Osteoblast (primary cell): ENCODE data around the gene ADGRD2. TPM values are rescaled to one million over a fixed set of nuclear protein-coding genes. Genes with fewer than 3 reads are reported as not detected.
A peak's percentile ranks its signal among the peaks of the same experiment; 100 is the strongest.

ENCODE experiments used
- DNase-seq: peaks from one replicate; pipeline ENCODE4 v3.0.0; 2011; ENCODE audit warnings: low spot score, mixed read lengths; ENCODE audit not compliant: insufficient read length; ENCODE audit errors: missing footprints
- H2AFZ ChIP-seq: 2 replicates; pipeline ENCODE4 v1.6.0; 2011; ENCODE audit warnings: mild to moderate bottlenecking, low read length
- H3K27ac ChIP-seq: 2 replicates; pipeline ENCODE4 v1.5.1; 2011; ENCODE audit warnings: mild to moderate bottlenecking, low read depth, low read length, moderate library complexity
- H3K27me3 ChIP-seq: 2 replicates; pipeline ENCODE4 v1.6.0; 2012; ENCODE audit warnings: mild to moderate bottlenecking, control low read depth, inconsistent platforms, low read length, moderate library complexity; ENCODE audit not compliant: insufficient read depth
- H3K36me3 ChIP-seq: 2 replicates; pipeline ENCODE4 v1.5.1; 2011; ENCODE audit warnings: mild to moderate bottlenecking, low read length, control low read depth, moderate library complexity; ENCODE audit not compliant: insufficient read depth
- H3K4me1 ChIP-seq: 2 replicates; pipeline ENCODE4 v1.5.1; 2011; ENCODE audit warnings: mild to moderate bottlenecking, low read length, control low read depth, moderate library complexity; ENCODE audit not compliant: insufficient read depth
- H3K4me2 ChIP-seq: 2 replicates; pipeline ENCODE4 v1.6.0; 2011; ENCODE audit warnings: mild to moderate bottlenecking, low read length; ENCODE audit not compliant: insufficient read depth
- H3K4me3 ChIP-seq: fragments of 200-600 bp; sonication (generic); 3 replicates; pipeline ENCODE4 v1.5.1; 2012; ENCODE audit warnings: mild to moderate bottlenecking, low read length, inconsistent platforms; ENCODE audit not compliant: insufficient read depth
- H3K79me2 ChIP-seq: 2 replicates; pipeline ENCODE4 v1.6.0; 2012; ENCODE audit warnings: mild to moderate bottlenecking, low read length, control low read depth, inconsistent platforms; ENCODE audit not compliant: insufficient read depth
- H3K9me3 ChIP-seq: 2 replicates; pipeline ENCODE4 v1.5.1; 2011; ENCODE audit warnings: low read depth, low read length, control low read depth
- H4K20me1 ChIP-seq: 2 replicates; pipeline ENCODE4 v1.6.0; 2012; ENCODE audit warnings: mild to moderate bottlenecking, low read length, control low read depth; ENCODE audit not compliant: insufficient read depth
- total RNA-seq: library from RNA; depleted of rRNA; stranded (reverse); fragments of >200 nt; gene quantifications from 2 replicates; pipeline ENCODE4 v1.2.3, GENCODE V29; 2012
- TF ChIP-seq, protein P1 (sequence below): IDR thresholded peaks from 2 replicates; pipeline ENCODE4 v1.5.1; 2011; ENCODE audit warnings: mild to moderate bottlenecking, low read depth, low read length, moderate library complexity; ENCODE audit errors: extremely low read depth

Gene ADGRD2
- total RNA-seq, 1 donor, result not detected

DNA sequence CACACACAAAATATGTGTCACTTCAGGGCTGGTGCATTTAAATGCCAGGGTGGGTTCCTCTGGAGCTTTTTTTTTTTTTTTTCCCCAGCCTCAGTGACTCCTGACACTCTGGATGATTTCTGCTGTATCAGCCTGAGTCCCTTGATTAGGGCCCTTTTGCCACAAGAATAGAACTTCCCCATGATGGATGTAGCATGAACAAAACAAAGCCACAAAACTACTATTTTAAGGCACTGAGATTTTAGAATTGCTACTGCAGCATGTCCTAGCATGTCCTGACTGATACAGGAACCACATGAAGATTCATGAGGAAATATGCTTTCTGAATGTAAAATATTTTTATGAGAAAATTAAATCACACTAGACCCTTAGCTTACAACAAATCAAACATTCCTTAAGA, 13.9 kb upstream of the ADGRD2 start:
- Histone ChIP-seq H3K36me3 (no peaks in the 10 kb centered on the region), H3K4me3 (no peak overlapping the region), H3K27ac (no peak overlapping the region), H3K27me3 (peaks cover 8% of the 10 kb centered on the region), H3K4me2 (no peak overlapping the region), H3K9me3 (peaks cover 2% of the 10 kb centered on the region), H2AFZ (no peak overlapping the region), H3K79me2 (no peaks in the 10 kb centered on the region), H4K20me1 (no peaks in the 10 kb centered on the region), H3K4me1 (no peaks in the 10 kb centered on the region)
- peak; percentile 63 for DNase-seq
- TF ChIP-seq, protein P1, sequence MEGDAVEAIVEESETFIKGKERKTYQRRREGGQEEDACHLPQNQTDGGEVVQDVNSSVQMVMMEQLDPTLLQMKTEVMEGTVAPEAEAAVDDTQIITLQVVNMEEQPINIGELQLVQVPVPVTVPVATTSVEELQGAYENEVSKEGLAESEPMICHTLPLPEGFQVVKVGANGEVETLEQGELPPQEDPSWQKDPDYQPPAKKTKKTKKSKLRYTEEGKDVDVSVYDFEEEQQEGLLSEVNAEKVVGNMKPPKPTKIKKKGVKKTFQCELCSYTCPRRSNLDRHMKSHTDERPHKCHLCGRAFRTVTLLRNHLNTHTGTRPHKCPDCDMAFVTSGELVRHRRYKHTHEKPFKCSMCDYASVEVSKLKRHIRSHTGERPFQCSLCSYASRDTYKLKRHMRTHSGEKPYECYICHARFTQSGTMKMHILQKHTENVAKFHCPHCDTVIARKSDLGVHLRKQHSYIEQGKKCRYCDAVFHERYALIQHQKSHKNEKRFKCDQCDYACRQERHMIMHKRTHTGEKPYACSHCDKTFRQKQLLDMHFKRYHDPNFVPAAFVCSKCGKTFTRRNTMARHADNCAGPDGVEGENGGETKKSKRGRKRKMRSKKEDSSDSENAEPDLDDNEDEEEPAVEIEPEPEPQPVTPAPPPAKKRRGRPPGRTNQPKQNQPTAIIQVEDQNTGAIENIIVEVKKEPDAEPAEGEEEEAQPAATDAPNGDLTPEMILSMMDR, result no peak

DNA sequence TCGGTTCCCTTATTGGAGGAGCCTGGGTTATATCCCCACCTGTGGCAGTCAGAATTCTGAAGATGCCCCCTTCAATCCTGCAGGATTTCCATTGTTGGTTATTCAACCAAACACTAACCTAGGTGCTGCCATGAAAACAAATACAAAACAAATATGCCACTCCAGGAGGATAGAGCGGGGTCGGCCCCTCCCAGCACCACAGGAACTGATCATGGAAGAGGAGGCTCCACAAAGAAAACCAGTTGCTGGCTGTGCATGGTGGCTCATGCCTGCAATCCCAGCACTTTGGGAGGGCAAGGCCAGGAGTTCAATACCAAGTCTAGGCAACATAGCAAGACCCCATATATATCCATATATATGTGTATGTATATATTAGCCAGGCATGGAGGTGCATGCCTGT, 13.2 kb upstream of the ADGRD2 start:
- no peaks in the 10 kb centered on the region for H3K4me1 ChIP-seq
- TF ChIP-seq, protein P1, result no peak
- H3K4me2 ChIP-seq, result no peak overlapping the region
- H3K4me3 ChIP-seq, result no peak overlapping the region
- no peaks in the 10 kb centered on the region for H4K20me1 ChIP-seq
- H3K9me3 ChIP-seq, result peaks cover 2% of the 10 kb centered on the region
- no peaks in the 10 kb centered on the region for H3K36me3 ChIP-seq
- DNase-seq, result no peak
- H2AFZ ChIP-seq, result no peak overlapping the region
- no peak overlapping the region for H3K27ac ChIP-seq
- H3K79me2 ChIP-seq, result no peaks in the 10 kb centered on the region
- H3K27me3 ChIP-seq, result peaks cover 8% of the 10 kb centered on the region

DNA sequence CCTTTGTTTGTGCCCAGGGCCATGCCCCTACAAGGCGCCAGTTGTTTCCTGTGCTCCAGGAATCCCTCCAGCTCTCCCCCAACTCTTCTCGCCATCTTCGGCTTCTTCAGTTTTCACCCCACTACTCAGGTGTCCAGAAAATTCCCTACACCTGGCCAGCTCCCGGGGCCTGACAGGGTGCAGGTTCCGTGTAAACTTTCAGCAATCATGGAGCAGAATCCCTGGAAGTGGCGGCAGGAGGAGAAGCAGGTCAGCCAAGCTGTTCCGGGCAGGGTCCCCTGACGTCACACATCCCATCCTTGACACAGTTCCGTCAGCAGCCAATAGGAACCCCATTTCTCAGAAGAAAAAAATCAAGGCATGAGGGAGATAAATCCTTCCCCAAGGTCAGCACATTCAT, 12.2 kb upstream of the ADGRD2 start:
- Histone ChIP-seq H3K9me3 (peaks cover 2% of the 10 kb centered on the region), H3K27ac (no peak overlapping the region), H3K4me2 (no peak overlapping the region), H2AFZ (no peak overlapping the region), H3K79me2 (no peaks in the 10 kb centered on the region), H4K20me1 (no peaks in the 10 kb centered on the region), H3K4me1 (no peaks in the 10 kb centered on the region), H3K36me3 (no peaks in the 10 kb centered on the region), H3K27me3 (peaks cover 8% of the 10 kb centered on the region), H3K4me3 (no peak overlapping the region)
- TF ChIP-seq, protein P1, result no peak
- no peak for DNase-seq

DNA sequence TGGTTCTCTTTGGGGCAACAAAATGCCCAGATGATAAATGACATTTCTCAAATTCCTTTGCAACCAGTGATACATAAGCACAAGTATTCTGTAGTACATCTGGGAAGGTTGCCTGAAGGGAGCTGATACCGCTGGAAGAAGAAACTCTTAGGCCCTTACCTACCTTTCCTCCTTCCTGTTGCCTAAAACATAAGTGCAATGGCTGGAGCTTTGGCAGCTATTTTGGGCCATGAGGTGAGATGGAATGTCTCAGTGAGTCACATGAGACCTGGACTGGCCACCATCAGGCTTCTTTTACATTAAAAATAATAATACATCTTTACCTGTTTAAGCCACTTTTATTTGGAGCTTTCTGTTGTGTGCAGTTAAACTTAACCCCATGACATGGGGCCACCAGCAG, 11.2 kb upstream of the ADGRD2 start:
- Histone ChIP-seq H3K79me2 (no peaks in the 10 kb centered on the region), H3K4me3 (no peak overlapping the region), H3K27me3 (peaks cover 3% of the 10 kb centered on the region), H3K27ac (no peak overlapping the region), H3K4me2 (no peak overlapping the region), H3K36me3 (no peaks in the 10 kb centered on the region), H4K20me1 (no peaks in the 10 kb centered on the region), H2AFZ (no peak overlapping the region), H3K9me3 (peaks cover 2% of the 10 kb centered on the region), H3K4me1 (no peaks in the 10 kb centered on the region)
- no peak for DNase-seq
- TF ChIP-seq, protein P1, result no peak
